Astrocyte of the spinal cord (primary cell): ENCODE data around the gene CCDC177.

Experiments
- DNase-seq: peaks from one replicate; pipeline ENCODE4 v3.0.0; 2011; ENCODE audit warnings: low read depth, low spot score
- H3K4me3 ChIP-seq: 2 replicates; pipeline ENCODE4 v1.5.1; 2011; ENCODE audit warnings: low read depth, mild to moderate bottlenecking, low read length, moderate library complexity
- in situ Hi-C: cut with HindIII; loops from 2 replicates; pipeline ENCODE4 v1.10.0; 2017; ENCODE audit warnings: low sequenced_read_pairs
- TF ChIP-seq, protein P1 (sequence below): IDR thresholded peaks from 2 replicates; pipeline ENCODE4 v1.5.1; 2012; ENCODE audit warnings: low read depth, mild to moderate bottlenecking, low read length, inconsistent platforms

Gene CCDC177

DNA sequence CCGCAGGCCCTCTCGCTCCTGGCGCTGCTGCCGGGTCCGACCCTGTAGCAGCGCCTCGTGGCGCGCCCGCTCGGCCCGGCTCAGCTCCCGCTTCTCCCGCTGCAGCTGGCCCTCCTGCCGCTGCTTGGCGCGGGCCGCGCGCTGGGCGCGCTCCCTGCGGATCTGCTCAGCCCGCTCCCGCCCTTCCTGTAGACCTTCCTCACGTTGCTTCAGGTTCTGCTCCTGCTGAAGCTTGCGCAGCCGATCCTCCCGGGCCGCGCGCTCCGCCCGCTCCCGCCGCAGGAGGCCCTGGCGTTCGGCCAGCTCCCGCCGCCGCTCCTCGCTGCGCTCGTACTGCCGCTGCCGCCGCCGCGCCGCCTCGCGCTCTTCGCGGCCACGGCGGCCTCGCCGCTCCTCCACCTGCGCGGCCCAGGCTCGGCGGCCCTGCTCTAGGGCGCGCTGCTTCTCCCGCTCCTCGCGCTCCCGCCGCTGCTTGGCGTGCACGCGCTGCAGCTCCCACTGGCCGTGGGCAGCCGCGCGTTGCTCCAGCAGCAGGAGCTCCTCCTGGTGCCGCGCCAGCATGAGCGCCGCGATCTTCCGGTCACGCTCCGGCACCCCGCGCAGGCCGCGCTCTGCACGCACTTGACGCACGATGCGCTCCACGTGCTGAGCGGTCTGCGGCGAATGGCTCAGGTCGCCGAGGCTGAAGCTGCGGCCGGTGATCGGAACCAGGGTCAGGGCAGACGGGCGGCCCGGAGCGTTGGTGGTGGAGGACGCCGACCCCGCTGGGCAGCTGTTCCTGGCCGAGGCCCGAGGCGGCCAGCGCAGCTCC is 2.4 kb downstream of the CCDC177 start:
- no peak for DNase-seq
- in situ Hi-C loops, result no loop called here
- H3K4me3 ChIP-seq, result no peak overlapping the region
- TF ChIP-seq, protein P1, sequence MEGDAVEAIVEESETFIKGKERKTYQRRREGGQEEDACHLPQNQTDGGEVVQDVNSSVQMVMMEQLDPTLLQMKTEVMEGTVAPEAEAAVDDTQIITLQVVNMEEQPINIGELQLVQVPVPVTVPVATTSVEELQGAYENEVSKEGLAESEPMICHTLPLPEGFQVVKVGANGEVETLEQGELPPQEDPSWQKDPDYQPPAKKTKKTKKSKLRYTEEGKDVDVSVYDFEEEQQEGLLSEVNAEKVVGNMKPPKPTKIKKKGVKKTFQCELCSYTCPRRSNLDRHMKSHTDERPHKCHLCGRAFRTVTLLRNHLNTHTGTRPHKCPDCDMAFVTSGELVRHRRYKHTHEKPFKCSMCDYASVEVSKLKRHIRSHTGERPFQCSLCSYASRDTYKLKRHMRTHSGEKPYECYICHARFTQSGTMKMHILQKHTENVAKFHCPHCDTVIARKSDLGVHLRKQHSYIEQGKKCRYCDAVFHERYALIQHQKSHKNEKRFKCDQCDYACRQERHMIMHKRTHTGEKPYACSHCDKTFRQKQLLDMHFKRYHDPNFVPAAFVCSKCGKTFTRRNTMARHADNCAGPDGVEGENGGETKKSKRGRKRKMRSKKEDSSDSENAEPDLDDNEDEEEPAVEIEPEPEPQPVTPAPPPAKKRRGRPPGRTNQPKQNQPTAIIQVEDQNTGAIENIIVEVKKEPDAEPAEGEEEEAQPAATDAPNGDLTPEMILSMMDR, result no peak

DNA sequence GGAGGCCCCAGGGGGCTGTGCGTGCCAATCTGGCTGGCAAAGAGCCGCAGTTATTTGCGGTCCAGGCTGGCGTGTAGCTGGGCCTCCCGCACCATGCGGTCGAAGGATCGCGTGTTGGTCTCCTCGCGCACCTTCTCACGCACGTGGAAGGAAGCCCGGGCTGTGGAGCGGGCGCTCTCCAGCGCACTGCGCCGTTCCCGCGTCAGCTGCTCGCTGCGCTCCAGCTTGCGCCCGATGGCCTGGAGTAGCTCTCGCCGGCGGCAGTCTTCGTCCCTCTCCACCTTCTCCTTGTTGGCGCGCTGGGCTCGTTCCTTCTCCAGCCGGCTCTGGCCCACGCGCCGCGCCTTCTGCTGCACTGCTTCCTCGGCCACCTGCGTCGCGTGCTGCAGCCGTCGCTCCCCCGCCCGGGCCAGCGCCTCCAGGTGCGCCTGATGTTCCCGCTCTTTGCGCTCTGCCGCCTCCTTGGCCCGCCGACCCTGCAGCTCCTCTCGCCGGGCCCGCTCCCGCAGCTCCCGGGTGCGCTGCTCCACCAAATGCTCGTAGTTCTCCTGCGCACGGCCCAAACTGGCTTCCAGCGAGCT is 3.1 kb downstream of the CCDC177 start:
- TF ChIP-seq, protein P1, result no peak
- H3K4me3 ChIP-seq, result no peak overlapping the region
- in situ Hi-C loops, result no loop called here
- no peak for DNase-seq

DNA sequence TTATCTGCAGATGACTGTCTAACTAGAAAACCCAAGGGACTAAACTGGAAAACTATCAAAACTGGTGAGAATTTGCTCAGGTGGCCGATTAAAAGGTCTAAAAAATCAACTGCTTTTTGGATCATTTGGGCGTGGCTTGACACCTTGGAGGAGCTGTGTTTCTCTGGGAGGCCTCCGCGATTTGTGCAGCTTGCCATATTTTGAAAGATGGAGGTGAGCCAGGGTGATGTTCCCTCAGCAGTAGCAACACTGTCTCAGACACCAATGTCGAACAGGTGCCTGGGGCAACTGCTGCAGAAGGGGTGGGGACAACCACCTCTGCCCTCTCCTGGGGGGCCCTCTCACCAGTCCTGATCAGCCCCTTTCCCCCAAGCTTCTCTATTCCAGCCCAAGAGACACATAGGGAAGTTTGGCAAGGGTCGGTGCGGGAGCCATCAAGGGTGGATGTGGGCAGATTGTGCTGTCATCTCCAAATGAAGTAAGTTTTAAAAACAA is 3.8 kb downstream of the CCDC177 start:
- TF ChIP-seq, protein P1, result no peak
- DNase-seq, result no peak
- no peak overlapping the region for H3K4me3 ChIP-seq
- in situ Hi-C loops, result no loop called here

DNA sequence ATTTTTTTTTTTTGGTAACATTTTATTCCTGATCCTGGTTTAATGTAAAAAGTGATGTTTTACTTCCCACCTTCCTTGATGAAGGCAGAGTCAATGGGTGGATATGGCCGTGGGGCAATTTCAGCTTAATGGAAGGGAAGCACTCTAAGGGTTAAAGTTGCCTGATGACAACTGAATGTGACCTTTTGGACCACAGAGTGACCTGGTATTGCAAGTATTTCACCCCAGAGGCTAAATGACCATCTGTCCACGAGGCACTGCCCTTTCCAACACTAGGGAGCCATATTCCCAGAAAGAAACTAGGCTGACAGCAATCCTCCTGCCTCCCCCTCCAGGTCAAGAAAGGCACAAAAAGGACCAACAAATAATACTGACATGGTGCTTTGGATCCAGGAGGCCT is 4.8 kb downstream of the CCDC177 start:
- no peak for DNase-seq
- TF ChIP-seq, protein P1, result no peak
- no peak overlapping the region for H3K4me3 ChIP-seq
- in situ Hi-C loops, result no loop called here

DNA sequence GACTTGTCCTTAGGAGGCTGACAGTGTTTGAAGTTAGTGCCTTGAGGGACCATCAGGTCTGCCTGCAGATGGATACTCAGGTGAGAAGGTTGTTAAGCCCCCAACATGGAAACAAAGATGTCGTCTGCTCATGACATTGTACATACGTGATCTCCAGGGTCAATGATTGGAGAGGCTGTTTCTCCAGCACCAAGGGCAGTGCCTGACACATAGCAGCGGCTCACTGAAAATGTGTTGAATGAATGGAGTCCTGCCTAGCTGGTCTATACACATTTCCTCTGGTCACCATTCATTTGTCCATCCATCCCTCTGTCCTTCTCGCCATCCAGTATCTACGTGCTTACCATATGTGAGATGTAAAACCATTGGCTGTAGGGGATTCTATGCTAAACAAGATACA is 7.1 kb downstream of the CCDC177 start:
- no peak overlapping the region for H3K4me3 ChIP-seq
- in situ Hi-C loops, result no loop called here
- TF ChIP-seq, protein P1, result no peak
- no peak for DNase-seq

DNA sequence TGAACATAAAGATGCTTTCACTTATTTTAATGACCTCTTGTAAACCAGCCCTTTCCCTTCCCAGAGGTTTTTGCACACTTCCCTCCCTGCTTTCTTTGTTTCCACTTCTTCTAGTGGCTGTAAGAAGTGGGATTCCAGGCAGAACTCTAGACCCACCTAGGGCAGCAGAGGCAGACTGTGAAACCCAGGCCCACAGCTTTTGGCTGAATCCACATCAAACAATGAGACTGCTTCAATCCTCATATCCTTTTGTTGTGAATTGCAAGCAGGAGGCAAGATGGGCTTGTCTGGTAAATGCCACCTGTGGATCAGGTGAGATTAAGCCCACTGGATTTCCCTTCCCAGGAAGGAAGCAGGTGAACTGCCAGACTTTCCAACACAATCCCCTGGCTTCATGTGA is 12.8 kb downstream of the CCDC177 start:
- TF ChIP-seq, protein P1, result no peak
- in situ Hi-C loops, result no loop called here
- no peak for DNase-seq
- H3K4me3 ChIP-seq, result no peak overlapping the region
